IMR-90 (cell line): Measurements from ENCODE around the gene KANSL1L. TPM values are rescaled to one million over a fixed set of nuclear protein-coding genes. Genes with fewer than 3 reads are reported as not detected.
"Not testable (repeated sequence)": the region's sequence is repeated elsewhere in the genome, so short reads cannot be mapped to it uniquely, and the experiment has no call there.

Experiments used
- ATAC-seq: fragments of 200-7000 bp; cut with Tn5 transposase; 2 replicates; pipeline ENCODE4 v1.9.1; 2020; ENCODE audit warnings: low read depth, mild to moderate bottlenecking, moderate library complexity
- BruUV-seq: library from RNA; stranded (reverse); fragments of 400-500 nt; replicated peaks from 2 replicates; lab custom pipeline; 2021; lab: Mats Ljungman, UMichigan
- CTCF ChIA-PET: fragments of 300-600 bp; formaldehyde crosslinking; extraction: SDS; loops from one replicate; lab custom pipeline; 2021; ENCODE audit warnings: antibody characterized with exemption; lab: Yijun Ruan, JAX
- POLR2A ChIA-PET: fragments of 300-600 bp; sonication (Branson Sonifier 250); formaldehyde crosslinking; loops from one replicate; lab custom pipeline; 2022; ENCODE audit warnings: antibody characterized with exemption; ENCODE audit not compliant: unreplicated experiment; lab: Charles Lee
- DNase-seq: peaks from one replicate; pipeline ENCODE4 v3.0.0; 2013
- H2AFZ ChIP-seq: replicated peaks from 2 replicates; pipeline ENCODE3; 2013; ENCODE audit warnings: low read length, mild to moderate bottlenecking; ENCODE audit not compliant: poor library complexity
- H2AK5ac ChIP-seq: 2 replicates; pipeline ENCODE4 v1.6.1; 2013; ENCODE audit warnings: low read depth, low read length, inconsistent platforms
- H2AK9ac ChIP-seq: replicated peaks from 2 replicates; pipeline ENCODE3; 2013; ENCODE audit warnings: mild to moderate bottlenecking, low read depth, low read length, moderate library complexity; ENCODE audit not compliant: poor library complexity
- H2BK120ac ChIP-seq: 2 replicates; pipeline ENCODE4 v1.6.1; 2013; ENCODE audit warnings: low read depth, low read length, inconsistent platforms
- H2BK15ac ChIP-seq: 3 replicates; pipeline ENCODE4 v1.6.1; 2013; ENCODE audit warnings: low read depth, low read length, inconsistent platforms
- H2BK20ac ChIP-seq: 2 replicates; pipeline ENCODE4 v1.6.1; 2013; ENCODE audit warnings: low read depth, mild to moderate bottlenecking, inconsistent platforms, low read length, moderate library complexity
- H2BK5ac ChIP-seq: 2 replicates; pipeline ENCODE4 v1.6.1; 2013; ENCODE audit warnings: mild to moderate bottlenecking, low read depth, low read length, inconsistent platforms; ENCODE audit not compliant: poor library complexity, severe bottlenecking
- H3K14ac ChIP-seq: replicated peaks from 2 replicates; pipeline ENCODE4 v1.6.1; 2013; ENCODE audit warnings: low read depth, low read length, inconsistent platforms
- H3K18ac ChIP-seq: 2 replicates; pipeline ENCODE4 v1.6.1; 2013; ENCODE audit warnings: low read depth, low read length, control low read depth
- H3K23ac ChIP-seq: 2 replicates; pipeline ENCODE4 v1.6.1; 2013; ENCODE audit warnings: low read depth, low read length, inconsistent platforms
- H3K27ac ChIP-seq: 2 replicates; pipeline ENCODE4 v1.5.1; 2013; ENCODE audit warnings: mild to moderate bottlenecking, control low read depth, low read length; ENCODE audit not compliant: insufficient read depth
- H3K27me3 ChIP-seq: 2 replicates; pipeline ENCODE4 v1.6.1; 2013; ENCODE audit warnings: low read length; ENCODE audit not compliant: control insufficient read depth, insufficient read depth
- H3K36me3 ChIP-seq: 2 replicates; pipeline ENCODE4 v1.6.1; 2013; ENCODE audit warnings: low read length, mixed read lengths; ENCODE audit not compliant: control insufficient read depth, insufficient read depth
- H3K4ac ChIP-seq: 2 replicates; pipeline ENCODE4 v1.6.1; 2013; ENCODE audit warnings: low read depth, low read length, inconsistent platforms
- H3K4me1 ChIP-seq: 2 replicates; pipeline ENCODE4 v1.6.1; 2013; ENCODE audit warnings: low read length, mixed read lengths; ENCODE audit not compliant: control insufficient read depth, insufficient read depth
- H3K4me2 ChIP-seq: 2 replicates; pipeline ENCODE4 v1.6.1; 2013; ENCODE audit warnings: low read depth, mild to moderate bottlenecking, control low read depth, low read length, moderate library complexity
- H3K4me3 ChIP-seq: 2 replicates; pipeline ENCODE4 v1.5.1; 2013; ENCODE audit warnings: low read depth, mild to moderate bottlenecking, control low read depth, low read length, moderate library complexity; ENCODE audit not compliant: insufficient read depth
- H3K56ac ChIP-seq: 2 replicates; pipeline ENCODE4 v1.6.1; 2013; ENCODE audit warnings: low read length, inconsistent platforms; ENCODE audit not compliant: insufficient read depth; ENCODE audit errors: extremely low read depth
- H3K79me1 ChIP-seq, 2 experiments: 2 replicates each; pipeline ENCODE4 v1.6.1; 2013; ENCODE audit warnings: low read length in 2 of 2, inconsistent platforms in 1 of 2, low read depth in 1 of 2
- H3K9ac ChIP-seq: 2 replicates; pipeline ENCODE4 v1.6.1; 2013; ENCODE audit warnings: low read depth, low read length, control low read depth
- H3K9me1 ChIP-seq: 2 replicates; pipeline ENCODE4 v1.6.1; 2013; ENCODE audit warnings: low read length, inconsistent platforms; ENCODE audit not compliant: insufficient read depth
- H3K9me3 ChIP-seq: 2 replicates; pipeline ENCODE4 v1.6.1; 2013; ENCODE audit warnings: low read length; ENCODE audit not compliant: control insufficient read depth, insufficient read depth
- H4K20me1 ChIP-seq: 2 replicates; pipeline ENCODE4 v1.6.1; 2013; ENCODE audit warnings: low read length, inconsistent platforms; ENCODE audit not compliant: insufficient read depth
- H4K5ac ChIP-seq: 2 replicates; pipeline ENCODE4 v1.6.1; 2013; ENCODE audit warnings: mild to moderate bottlenecking, low read depth, low read length, control low read depth
- H4K8ac ChIP-seq, 2 experiments: 2 replicates each; pipeline ENCODE4 v1.6.1; 2013; ENCODE audit warnings: low read depth in 2 of 2, low read length in 2 of 2, control low read depth in 1 of 2, inconsistent platforms in 1 of 2
- H4K91ac ChIP-seq: 2 replicates; pipeline ENCODE4 v1.6.1; 2013; ENCODE audit warnings: low read depth, low read length, inconsistent platforms; ENCODE audit not compliant: insufficient read depth
- WGBS, 2 experiments: methylation state at CpG; one replicate each; pipeline versions ENCODE4 v1.1.5 to v1.1.7; 2013; ENCODE audit warnings: missing lambda C conversion rate in 2 of 2; ENCODE audit not compliant: insufficient read length in 1 of 2; ENCODE audit errors: extremely low coverage in 2 of 2; 5-methylcytosine and 5-hydroxymethylcytosine counted together
- dilution Hi-C: fragments of 300-500 bp; cut with HindIII; formaldehyde crosslinking; loops from one replicate; pipeline ENCODE4 v1.14.3; 2018; ENCODE audit warnings: low sequenced_read_pairs; ENCODE audit not compliant: unreplicated experiment
- in situ Hi-C: fragments of 300-500 bp; cut with MboI; formaldehyde crosslinking; loops from 3 replicates; pipeline ENCODE4 v1.14.3; 2019; ENCODE audit warnings: low sequenced_read_pairs, inconsistent platforms, mixed read lengths
- intact Hi-C: fragments of 100-400 bp; cut with micrococcal nuclease; formaldehyde crosslinking; loops from 2 replicates; pipeline ENCODE4 v1.10.0; 2022
- polyA plus RNA-seq, 3 experiments: library from polyadenylated mRNA; depleted of rRNA; stranded (reverse); fragments of >200 nt; gene quantifications; 2 replicates each; pipeline ENCODE4 v1.2.3, GENCODE V29; 2012; ENCODE audit warnings: low replicate concordance in 1 of 3
- total RNA-seq: library from RNA; depleted of rRNA; stranded (reverse); fragments of >200 nt; gene quantifications from 2 replicates; pipeline ENCODE4 v1.2.3, GENCODE V29; 2012

The KANSL1L gene
- total and polyA plus RNA-seq, 2 of the 4 experiments (the other 2 are of a cell fraction) = 3.1 to 7.2 TPM

DNA sequence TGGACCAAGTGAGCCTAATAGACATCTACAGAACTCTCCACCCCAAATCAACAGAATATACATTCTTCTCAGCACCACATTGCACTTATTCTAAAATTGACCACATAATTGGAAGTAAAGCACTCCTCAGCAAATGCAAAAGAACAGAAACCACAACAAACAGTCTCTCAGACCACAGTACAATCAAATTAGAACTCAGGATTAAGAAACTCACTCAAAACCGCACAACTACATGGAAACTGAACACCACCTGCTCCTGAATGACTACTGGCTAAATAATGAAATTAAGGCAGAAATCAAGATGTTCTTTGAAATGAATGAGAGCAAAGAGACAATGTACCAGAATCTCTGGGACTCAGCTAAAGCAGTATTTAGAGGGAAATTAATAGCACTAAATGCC is 12.7 kb upstream of the KANSL1L start:
- H3K79me1 ChIP-seq, H3K56ac ChIP-seq, H3K14ac ChIP-seq, H2BK20ac ChIP-seq, H3K27ac ChIP-seq, H3K23ac ChIP-seq, H3K9me3 ChIP-seq, intact Hi-C loops, BruUV-seq, CTCF ChIA-PET, H3K36me3 ChIP-seq, H2BK5ac ChIP-seq, H3K4me1 ChIP-seq, H4K91ac ChIP-seq, DNase-seq, H3K9me1 ChIP-seq, H2AK5ac ChIP-seq, H4K8ac ChIP-seq, H3K4me2 ChIP-seq, H3K4ac ChIP-seq, H4K20me1 ChIP-seq, H3K18ac ChIP-seq, H3K27me3 ChIP-seq, H4K5ac ChIP-seq, in situ Hi-C loops, POLR2A ChIA-PET, H2AFZ ChIP-seq, dilution Hi-C loops, H3K9ac ChIP-seq, ATAC-seq, H2AK9ac ChIP-seq, H3K4me3 ChIP-seq, H2BK120ac ChIP-seq, H2BK15ac ChIP-seq: not testable (repeated sequence)
- no CpG with 5 or more reads among the region's 1 CpG for whole genome bisulfite sequencing, 2 experiments

DNA sequence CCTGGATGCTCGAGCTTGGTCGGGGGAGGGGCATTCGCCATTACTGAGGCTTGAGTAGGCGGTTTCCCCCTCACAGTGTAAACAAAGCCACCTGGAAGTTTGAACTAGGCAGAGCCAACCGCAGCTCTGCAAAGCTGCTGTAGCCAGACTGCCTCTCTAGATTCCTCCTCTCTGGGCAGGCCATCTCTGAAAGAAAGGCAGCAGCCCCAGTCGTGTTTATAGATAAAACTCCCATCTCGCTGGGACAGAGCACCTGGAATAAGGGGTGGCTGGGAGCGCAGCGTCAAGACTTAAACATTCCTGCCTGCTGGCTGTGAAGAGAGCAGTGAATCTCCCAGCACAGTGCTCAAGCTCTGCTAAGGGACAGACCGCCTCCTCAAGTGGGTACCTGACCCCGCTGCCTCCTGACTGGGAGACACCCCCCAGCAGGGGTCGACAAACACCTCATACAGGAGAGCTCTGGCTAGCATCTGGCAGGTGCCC is 10.4 kb upstream of the KANSL1L start:
- H4K8ac ChIP-seq, H3K27ac ChIP-seq, H3K4me3 ChIP-seq, H3K9me1 ChIP-seq, intact Hi-C loops, dilution Hi-C loops, H4K91ac ChIP-seq, H2AFZ ChIP-seq, POLR2A ChIA-PET, H4K20me1 ChIP-seq, DNase-seq, H2BK120ac ChIP-seq, H2BK15ac ChIP-seq, in situ Hi-C loops, H2BK5ac ChIP-seq, H3K4me2 ChIP-seq, H3K27me3 ChIP-seq, H3K9me3 ChIP-seq, H3K4me1 ChIP-seq, H3K23ac ChIP-seq, H3K9ac ChIP-seq, BruUV-seq, H3K14ac ChIP-seq, H4K5ac ChIP-seq, H3K4ac ChIP-seq, H3K56ac ChIP-seq, H3K36me3 ChIP-seq, H3K79me1 ChIP-seq, H2BK20ac ChIP-seq, H3K18ac ChIP-seq, H2AK9ac ChIP-seq, CTCF ChIA-PET, H2AK5ac ChIP-seq, ATAC-seq: not testable (repeated sequence)
- WGBS, 2 experiments = no CpG with 5 or more reads among the region's 12 CpGs
